HuH-7 (cell line): ENCODE measurements around the gene RAET1E.
A peak's percentile ranks its signal among the peaks of the same experiment; 100 is the strongest.
"Not testable (repeated sequence)": the region's sequence is repeated elsewhere in the genome, so short reads cannot be mapped to it uniquely, and the experiment has no call there.

Source experiments
- DNase-seq: peaks from one replicate; pipeline ENCODE4 v3.0.0; 2011; ENCODE audit warnings: low spot score

RAET1E gene, protein sequence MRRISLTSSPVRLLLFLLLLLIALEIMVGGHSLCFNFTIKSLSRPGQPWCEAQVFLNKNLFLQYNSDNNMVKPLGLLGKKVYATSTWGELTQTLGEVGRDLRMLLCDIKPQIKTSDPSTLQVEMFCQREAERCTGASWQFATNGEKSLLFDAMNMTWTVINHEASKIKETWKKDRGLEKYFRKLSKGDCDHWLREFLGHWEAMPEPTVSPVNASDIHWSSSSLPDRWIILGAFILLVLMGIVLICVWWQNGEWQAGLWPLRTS

DNA sequence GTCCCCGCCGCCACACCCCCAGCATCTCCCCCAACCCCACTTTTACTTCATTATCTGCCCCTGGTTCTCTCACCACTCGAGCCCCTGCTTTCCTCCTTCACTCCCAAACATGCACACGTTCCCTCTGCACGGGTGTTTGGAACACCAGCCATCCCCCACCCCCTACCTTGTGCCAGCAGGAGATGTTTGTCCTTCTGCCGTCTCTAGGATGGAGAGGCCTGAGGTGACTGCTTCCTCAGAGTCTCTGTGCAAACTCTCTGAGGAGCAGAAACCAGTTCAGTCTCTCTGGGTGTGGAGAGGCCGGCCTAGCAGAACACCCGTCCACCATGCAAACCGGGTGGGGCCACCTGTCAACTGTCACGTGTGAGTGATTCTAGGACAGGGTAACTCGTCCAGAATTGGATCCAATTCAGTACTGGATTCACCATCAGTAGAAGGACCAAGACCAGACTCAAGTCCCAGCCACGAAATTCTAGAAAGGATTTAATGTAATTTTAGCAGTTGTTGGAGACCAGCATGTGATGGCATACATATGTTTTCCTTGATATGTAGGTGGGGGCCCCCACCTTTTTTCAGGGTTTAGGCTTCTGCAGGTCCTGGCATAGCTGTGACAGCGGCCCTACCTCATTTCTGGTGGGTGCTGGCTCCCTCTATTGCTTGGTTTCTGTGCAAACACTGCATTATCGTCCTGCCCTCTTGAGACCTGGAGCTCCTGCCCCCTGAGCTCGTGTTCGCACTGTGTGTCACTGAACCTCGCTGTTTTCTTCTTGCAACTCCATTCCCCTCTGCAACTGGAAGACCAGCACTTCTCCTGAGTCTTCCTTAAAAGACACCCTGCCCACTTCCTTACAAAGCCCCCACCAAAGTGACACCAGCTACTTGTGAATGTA, at the start of gene RAET1E:
RAET1E (minus strand) TSS at position 259 of the 890 bp plus-strand sequence. CDS start 7,212 bp downstream, outside the sequence.
- no peak for DNase-seq

DNA sequence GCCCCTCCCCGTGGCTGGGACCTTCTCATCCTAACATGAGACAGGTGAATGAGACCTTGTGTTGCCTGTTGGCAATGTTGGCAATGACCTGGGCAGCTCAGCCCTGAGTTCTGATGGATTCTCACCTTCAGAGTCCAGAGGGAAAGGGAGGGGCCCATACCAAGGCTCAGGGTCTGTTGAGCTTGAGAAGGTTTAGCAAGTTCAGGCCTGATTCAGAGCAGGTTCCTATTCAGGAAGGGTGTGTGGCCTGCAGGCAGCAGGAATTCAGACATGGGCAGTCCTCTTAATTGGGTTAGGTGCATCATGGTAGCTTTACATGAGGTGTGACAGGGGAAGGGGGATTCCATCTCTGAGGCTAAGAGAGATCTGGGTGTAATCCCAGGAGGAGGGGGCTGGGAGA, 49.6 kb upstream of the RAET1E start:
- DNase-seq, result not testable (repeated sequence)

DNA sequence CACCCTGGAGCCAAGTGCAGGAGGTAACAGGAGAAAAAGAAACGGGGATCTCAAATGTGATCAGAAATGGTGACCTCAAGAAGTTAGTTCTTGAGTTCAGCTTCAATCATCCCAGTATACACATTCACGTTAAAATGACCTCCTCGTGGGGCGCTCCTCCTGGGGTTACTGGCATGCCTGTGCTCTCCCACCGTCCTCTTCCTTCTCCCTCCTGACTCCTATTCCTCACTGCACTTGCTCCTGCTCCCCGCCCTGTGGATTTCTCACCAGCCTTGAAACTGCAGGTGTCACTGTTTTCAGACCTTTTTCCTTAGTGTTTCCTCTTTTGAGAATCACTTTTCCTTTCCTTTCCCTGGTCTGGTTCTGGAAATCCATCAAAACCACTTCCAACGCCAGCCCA, 48.7 kb upstream of the RAET1E start:
- DNase-seq, result not testable (repeated sequence)

DNA sequence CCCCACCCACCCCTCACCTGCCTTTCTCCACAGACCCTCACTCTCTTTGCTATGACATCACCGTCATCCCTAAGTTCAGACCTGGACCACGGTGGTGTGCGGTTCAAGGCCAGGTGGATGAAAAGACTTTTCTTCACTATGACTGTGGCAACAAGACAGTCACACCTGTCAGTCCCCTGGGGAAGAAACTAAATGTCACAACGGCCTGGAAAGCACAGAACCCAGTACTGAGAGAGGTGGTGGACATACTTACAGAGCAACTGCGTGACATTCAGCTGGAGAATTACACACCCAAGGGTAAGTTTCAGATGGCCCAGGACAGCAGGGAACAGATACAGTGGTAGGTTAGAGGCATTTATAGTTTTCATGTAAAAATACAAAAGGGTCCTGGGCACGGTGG, 47.4 kb upstream of the RAET1E start:
- DNase-seq, result not testable (repeated sequence)

DNA sequence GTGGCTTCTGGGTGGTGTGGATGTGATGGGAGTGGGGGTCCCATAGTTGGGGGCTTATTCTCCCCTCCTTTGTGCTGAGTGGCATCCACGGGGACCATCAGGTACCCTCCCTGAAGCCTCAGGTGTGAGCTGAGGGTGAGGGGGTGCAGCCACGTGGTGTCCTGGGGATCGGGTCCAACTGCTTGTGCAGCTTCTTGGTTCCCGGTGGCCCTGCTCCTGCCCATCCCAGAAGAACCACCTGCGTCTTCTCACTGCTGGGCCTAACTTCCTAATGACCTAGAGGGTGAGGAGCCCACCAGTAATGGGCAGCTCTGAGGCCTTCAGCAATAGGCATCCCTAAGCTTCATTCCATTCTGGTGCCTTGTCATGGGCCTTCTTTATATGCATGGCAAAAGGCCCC, 45.4 kb upstream of the RAET1E start:
- DNase-seq, result not testable (repeated sequence)

DNA sequence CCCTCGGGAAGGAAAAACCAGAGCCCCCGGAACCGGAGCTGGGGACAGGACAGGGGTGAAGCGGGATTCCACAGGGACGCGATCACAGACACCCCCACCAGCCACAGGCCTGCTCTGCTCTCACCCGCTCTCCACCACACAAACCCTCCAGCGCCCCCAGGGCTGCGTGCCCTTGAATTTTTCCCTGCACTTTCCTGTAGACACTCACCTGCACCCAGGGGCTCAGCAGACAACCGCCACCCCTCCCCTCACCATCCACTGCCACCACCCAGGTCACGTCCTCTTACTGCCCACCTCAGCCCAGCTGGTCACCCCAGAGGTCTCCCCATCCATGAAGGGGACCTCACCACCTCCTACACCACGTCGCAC, 44.5 kb upstream of the RAET1E start:
- no peak for DNase-seq

DNA sequence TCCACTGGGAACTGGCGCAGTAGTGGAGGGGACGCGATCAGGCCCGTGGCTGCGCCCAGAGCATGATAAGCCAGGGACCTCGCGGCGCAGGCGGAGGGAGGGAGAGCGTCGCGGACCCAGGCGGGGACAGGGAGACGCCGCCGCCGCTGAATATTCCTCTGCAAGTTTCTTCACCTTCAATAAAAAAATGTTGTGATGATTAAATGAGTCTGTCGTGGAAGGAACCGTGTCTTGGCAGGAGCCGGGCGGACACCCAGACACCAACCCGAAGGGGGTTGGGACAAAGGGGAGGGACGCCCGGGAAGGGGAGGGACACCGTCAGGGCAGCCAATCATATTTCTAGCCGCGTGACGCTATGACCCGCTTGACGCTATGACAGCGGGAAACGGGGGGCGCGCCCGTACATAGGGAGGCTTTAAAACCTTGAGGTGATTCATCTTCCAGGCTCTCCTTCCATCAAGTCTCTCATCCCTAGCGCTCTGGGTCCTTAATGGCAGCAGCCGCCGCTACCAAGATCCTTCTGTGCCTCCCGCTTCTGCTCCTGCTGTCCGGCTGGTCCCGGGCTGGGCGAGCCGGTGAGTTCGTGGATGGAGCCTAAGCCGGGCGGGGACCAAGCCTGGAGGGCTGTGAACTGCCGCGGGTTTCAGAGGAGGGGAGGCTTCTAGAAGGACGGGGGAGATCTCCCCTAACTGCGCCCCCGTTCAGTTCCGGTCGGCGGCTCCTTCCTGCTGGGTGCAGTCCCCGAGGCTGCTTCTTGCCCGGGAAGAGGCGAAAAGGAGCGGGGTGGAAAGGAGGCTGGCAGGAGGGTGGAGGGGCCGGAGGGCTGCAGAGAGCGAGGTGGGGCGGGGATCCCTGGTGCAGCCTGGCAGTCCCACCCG, 43.9 kb upstream of the RAET1E start, which contains the start of gene ULBP2:
ULBP2 (plus strand) TSS at position 432 of the 878 bp plus-strand sequence; CDS start at position 491, 59 bp downstream.
- DNase-seq, result peak; percentile 99

DNA sequence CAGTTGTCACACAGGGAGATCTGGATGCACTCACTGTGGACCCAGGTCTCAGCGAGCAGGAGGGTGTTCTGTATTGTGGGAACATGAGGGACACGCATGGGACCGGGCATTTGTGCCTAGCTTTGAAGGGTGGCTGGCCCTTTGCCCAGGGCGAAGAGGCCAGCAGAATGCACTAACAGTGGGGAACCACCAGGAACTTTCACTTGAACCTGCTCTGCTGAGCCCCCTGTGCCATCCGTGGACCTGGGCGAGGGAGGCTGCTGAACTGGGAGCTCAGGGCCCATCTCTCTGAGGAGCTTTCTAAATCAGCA, 42.7 kb upstream of the RAET1E start:
- no peak for DNase-seq

DNA sequence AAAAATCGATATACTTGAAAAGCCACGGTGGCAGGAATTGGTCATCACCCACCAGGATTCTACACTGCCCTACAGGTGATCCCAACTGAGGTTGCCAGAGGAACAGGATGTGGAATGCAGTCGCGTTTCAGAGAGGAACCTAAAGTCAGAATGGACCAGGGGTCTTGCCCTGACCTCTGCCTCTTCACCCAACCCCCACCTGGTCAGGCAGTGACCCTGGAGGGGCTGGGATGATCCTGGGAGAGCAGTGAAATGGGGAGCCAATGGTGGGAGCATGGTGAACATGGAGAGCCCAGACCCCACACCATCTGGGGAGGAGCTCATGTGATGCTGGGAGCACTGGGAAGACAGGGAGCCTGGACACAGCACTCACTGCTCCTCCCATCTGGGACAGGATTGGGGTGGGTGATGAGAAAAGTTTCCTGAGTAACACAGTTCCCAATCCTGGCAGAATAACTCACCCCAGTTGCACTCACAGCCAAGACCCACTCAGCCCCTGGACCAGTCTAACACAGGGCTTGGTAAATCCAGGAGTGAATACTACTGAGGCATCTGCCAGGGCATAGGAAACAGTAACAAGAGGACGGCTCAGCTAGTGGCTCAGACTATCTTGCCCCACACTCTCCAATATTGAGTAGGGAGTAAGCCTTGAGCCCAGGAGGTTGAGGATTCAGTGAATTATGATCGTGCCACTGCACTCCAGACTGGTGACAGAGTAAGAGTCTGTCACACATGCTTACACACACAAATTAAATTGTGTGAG, 42.2 kb upstream of the RAET1E start:
- DNase-seq, result no peak

DNA sequence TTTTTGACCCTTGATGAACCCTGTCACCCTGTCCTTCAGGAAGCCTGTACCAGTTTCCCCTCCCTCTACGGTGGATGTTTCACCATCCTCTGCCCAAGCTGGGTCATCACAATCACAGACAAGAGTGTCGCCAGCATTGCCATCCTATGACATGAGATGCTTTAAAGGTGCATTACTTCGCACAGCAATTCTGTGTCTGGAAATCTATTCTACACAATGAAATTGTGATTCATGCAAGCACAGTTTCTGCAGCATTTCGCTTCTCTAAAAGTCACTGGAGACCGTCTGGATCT, 41.4 kb upstream of the RAET1E start:
- no peak for DNase-seq

DNA sequence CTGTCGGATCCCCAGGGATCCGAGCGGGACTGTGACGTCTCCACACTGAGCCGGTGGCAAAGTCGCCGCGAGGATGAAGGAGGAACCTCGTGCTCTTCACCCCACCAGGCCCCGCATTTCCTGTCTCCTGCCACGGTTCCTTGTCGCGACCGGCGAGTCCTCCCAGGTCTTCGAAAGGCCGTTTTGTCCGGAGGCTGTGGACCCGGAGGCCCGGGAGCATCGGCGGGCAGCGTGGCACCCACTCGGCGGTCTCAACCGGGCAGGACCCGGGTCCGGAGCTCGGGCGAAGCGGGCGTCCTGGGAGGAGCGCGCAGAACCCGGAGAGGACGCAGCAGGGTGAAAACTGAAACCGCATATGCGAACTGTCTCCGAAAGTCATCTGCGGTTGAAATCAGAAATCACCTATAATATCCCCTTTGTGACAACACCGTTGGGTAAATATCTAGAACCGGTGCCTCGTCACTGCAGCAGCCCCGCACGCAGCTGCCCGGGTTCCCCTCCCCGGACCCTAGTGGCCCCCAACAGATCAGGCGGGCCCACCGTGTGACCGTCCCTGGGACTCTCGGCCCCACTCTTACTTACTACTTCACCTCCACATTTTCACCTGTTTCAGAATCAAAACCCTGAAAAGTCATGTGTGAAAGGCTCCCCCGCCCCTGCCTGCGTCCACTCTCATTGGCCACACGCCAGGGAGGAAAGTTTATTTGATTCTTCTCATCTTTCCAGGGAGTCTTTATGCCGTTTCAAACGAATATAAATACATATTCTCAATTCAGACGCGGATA, 40.9 kb upstream of the RAET1E start:
- DNase-seq, result no peak

DNA sequence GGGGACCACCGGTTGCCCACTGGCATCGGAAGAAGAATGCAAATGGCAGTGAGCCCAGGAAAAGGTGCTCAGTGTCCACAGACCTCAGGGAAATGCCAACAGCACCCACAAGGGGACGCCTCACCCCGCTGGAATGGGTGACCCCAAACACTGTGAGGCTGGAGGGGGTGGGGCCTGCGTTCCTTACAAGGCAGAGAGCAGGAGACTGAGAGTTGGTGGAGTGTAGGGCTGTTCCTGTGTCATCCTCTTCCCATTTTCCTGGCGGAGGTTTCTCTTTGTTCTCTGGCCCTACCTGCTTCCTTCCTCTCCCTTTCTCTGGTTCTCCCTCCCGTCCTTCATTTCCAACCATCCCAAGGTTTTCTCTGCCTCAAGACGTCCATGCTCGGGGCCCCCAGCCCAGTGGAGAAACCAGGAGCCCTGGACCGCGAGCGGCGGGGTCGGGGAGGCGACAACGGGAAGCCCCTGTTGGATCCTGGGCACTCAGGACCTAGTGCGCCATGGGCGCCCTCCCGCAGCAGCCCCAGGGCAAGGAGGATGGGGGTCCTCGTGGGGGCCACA, 40.2 kb upstream of the RAET1E start:
- not testable (repeated sequence) for DNase-seq

DNA sequence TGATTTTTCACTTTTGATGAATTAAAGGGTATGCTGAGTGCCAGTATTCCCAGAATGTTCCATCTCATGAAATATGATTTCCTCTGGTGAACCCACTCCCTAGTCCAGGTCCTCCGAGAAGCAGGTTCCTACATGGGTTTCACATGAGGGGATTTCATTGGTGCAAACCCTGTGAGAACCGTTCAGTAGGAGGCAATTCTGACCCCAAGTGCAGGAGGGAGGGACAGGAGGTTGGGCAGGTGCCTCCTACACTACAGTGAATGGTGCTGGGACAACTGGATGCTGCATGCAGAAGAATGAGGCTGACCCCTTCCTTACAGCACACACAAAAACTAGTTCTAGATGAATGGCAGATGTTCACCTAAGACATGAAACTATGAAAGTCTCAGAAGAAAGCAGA, 38.8 kb upstream of the RAET1E start:
- no peak for DNase-seq

DNA sequence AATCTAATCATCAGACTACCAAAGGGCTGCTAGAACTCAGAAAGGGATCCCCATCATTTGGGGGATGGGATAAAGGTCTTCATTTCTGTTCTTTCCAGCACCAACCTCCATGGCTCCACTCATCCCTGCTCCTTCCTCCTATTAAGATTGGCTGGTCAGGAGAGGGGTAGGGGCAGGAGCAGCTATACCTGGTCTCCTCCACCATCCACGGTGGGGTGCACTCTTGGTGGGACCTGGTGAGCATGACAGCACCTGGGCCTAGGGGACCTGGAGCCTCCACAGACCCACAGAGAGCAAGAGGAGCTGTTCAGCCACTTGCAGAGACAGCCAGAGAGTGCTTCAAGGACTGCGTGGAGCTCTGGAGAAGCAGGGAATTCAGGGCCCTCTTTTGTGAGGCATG, 37.8 kb upstream of the RAET1E start:
- DNase-seq, result no peak

DNA sequence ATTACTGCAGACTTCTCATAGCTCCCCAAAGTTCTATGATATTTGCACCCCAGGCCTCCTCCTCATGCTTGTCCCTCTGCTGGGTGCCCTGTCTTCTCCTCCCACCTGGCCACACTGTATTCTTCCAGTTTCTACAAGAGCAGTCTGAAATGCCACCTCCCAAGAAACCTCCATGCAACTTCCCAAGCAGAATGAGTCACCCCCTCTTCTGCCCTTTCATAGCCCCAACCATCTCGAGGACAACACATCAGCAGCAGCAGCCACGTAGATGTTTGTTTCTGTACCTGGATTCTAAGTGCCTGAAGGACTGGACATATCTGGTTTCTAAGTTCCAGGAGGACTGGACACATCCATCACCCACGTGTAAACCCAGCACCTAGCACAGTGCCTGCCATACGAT, 37.3 kb upstream of the RAET1E start:
- no peak for DNase-seq

DNA sequence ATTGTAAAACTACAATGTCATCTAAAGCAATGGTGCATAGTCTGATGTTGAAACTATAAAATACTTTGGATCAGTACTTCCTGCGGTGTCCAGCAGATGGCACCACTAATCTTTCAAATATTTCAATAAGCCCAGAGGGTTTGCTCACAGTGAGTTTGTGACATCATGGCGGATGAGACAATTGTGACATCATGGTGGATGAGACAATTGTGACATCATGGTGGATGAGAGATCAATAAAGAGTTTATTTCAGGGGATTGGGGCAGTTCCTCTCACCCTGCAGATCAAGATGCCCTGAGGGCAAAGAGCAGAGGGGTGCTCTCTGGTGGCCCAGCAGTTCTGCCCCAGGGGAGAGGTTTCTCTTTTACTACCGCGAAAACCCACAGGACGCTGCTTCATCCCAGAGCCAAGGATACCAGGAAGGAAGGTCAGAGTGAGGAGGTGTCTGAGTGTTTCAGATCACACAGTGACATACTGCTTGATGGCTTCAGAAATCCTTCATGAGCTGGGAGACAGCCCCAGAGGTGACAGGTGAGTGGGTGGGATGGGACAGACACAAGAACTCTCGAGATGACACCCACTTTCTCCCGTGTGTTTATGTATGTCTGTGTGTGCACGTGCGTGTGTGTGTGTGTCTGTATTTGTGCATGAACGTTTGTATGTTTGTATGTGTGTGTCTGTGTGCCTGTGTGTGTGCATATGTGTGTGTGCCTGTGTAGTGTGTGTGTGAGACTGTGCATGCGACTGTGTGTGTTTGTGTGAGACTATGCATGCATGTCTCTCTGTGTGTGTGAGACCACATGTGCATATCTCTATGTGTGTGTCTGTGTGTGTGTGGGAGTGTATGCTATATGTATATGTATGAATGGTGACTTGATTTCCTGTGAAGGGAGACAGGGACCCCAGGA, 36.6 kb upstream of the RAET1E start:
- peak; percentile 60 for DNase-seq

DNA sequence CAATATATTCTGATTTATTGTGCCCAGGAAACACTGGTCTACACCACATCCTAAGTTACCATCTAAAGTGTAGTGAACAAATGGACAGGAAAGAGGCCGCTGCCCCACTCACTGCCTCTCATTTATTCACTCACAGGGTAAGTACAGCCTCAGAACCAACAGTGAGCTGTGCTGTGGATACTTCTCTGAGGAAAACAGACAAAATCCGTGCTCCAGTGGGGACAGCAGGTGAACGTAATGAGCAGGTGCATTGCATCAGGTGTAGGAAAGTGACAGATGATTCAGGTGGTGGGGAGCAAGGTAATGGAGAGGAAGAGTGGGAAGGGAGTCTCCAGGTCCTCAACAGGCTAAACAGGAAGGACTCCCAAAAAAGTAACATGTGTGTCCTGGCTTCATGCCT, 35.5 kb upstream of the RAET1E start:
- no peak for DNase-seq

DNA sequence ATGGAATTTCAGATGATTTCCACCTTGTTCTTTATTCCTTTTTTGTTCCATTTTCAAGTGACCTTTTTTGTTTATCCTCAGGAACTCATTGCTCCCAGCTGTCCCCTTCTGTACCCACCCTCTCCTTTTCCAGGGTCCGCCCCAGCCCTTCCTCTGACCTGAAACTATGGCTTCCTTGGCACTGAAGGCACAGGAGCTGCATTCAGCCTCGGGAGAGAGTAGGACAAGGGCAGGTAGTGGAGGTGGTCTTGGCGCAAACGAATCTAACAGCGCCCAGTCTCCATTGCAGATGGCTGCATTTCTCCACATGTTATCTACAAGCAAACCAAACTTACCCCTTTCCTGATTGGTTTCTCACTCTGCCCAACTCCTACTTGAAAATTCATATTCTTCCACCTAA, 35.1 kb upstream of the RAET1E start:
- no peak for DNase-seq

DNA sequence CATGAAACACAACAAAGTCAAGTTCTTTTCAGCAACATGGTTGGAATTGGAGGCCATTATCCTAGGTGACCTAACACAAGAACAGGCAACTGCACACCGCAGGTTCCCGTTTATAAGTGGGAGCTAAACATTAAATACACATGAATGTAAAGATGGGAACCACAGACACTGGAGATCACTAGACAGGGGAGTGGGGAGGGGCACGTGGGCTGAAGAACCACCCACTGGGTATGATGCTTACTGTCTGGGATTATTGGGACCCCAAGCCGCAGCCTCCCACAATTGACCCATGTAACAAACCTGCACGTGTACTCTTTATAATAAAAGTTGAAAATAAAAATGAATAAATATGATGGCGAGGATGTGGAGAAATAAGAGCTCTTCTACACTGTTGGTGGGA, 33.6 kb upstream of the RAET1E start:
- no peak for DNase-seq

DNA sequence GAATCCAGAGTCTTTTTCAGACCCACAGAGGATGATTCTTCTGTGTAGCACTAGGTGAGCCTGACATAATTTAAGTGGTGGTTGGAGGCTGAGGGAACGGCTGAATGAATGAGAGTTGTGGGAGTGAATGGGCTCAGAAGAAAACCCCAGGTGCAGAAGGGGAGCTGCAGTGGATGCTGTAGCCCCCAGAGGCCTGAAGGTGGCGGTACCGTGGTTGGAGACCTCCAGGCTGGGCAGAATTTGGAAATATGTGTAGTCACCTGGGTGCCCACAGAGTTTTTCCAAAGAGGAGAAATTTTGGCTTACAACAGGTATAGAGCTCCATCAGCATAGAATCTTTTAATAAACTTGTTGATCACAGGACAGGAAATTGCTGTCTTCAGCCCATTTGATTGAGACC, 31.5 kb upstream of the RAET1E start:
- DNase-seq, result peak; percentile 67
